GM18861 (cell line): ENCODE results near the gene ENPP1.

Experiments
- ATAC-seq: cut with Tn5 transposase; IDR thresholded peaks from one replicate; pipeline ENCODE4 v1.9.1; 2021; ENCODE audit not compliant: unreplicated experiment

ENPP1 gene

DNA sequence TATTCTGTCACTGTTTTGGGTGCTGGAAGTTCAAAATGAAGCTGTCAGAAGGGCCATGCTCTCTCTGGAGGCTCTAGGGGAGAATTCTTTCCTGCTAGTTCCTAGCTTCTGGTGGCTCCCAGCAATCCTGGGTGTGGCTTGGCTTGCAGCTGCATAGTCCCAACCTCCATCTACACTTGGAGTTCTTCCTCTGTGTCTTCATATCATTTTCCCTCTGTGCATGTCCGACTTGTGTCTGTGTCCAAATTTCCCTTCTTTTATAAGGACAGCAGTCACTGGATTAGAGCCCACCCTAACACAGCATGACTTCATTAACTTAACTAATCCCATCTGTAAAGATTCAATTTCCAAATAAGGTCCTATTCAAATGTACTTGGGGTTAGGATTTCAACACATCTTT lies 23.3 kb upstream of the ENPP1 start:
- no peak for ATAC-seq

DNA sequence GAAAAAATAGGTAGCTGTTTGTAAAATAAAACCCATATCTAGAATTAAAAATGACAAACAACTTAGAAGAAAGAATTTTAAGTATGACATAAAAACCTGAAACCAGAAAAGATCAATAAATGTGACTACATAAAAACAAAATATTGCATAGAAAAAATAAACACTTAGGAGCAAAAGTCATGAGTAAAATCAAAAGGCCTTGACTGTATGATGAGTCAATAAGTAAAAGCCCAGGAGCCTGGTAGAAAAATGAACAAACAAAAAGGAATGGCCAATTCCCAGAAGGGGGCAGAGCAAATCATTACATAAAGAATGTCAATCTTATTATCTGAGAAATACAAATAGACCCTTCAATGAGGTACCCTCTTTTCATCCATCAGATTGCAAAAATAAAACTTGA lies 20.7 kb upstream of the ENPP1 start:
- no peak for ATAC-seq

DNA sequence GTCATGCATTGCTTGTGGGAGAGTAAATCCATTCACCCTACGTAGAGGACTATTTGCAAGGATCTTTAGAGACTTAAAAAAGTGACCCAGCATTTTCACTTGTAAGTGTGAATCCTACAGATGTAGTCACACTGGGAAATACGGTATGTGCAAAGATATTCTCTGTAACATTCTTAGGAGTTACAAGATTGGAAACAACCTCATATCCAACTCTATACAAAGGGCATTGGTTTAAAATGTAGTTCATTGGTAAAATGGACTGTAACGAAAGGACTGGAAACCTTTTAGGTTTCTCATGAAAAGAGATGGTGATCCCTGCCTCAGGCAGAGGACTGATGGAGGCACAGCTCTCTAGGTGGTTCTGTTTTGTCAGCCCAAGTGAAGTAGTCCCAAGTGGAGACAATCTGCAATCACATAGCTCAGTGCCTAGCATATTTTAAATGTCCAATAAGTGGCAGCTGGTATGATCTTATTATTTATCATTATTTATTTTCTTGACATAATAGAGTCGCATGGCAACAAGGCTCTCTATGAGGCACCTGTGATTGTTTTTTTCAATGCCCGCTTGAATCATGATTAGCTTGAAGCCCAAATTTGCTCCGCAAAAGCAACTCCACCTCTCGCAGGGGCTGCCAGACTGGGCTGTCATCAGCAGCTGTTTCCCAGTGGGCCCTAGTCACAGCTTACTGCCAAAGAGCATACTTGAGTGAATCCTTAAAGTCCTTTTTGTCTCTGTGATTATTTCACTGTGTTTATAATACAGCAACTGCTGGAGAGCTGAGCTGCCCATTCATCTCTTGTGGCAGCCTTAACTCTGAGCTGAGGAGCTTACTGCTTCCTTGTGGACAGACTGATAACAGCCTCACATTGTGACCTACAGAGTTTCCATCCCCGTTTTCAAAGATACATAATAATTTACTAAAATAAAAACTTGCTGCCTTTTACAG lies 19.8 kb upstream of the ENPP1 start:
- no peak for ATAC-seq

DNA sequence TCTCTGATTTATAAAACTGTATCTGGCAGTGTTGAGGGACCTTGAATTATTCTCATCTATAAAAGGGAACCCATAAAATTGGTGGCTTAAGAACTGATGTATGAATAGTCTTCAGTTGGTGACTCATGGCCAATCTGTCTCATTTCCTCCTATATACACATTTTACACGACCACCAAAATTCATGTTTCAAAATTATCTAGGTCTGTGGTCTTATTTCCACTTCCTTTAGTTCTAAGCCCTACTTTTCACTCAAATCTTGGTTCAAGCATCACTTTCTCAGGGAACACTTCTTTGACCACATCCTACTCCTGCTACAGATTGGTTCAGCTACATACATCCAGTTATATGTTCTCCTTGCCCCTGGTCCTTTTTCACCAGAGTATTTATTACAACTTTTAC lies 18.6 kb upstream of the ENPP1 start:
- ATAC-seq: no peak

DNA sequence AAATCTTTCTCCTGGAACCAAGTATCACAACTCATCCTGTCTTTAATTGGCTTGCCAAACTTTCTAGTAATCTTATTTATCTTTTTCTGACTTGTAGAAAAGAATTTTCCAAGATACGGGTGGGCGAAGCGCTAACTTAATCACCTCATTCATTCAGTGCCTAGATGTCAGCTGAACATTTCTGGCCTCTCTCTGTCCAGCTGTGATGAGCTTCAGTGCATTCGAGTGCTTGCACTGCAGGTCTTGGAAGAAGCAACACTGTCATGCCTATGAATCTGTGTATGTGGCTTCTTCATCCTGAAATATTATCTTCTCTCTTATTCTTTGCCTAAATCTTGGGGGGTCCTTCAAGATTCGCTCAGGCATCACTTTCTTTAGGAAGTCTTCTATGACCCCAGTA lies 16.3 kb upstream of the ENPP1 start:
- ATAC-seq: no peak

DNA sequence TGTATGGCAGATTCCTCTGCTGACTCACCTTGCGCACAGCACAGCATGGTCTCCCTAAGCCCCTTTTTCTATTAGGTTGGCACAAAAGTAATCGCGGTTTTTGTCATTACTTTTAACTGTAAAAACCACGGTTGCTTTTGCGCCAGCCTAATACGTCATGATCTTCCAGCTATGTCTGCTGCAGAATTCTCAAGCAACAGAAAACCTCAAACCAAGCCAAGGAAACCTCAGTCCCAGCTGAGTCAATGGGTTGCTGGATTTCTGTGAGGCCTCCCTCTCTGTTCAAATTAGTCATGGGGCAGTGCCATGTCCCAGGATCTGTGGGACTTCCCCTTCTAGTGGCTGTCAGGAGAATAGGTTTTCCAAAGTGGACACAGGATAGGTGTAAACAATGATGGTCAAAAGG lies 15.7 kb upstream of the ENPP1 start:
- ATAC-seq: no peak

DNA sequence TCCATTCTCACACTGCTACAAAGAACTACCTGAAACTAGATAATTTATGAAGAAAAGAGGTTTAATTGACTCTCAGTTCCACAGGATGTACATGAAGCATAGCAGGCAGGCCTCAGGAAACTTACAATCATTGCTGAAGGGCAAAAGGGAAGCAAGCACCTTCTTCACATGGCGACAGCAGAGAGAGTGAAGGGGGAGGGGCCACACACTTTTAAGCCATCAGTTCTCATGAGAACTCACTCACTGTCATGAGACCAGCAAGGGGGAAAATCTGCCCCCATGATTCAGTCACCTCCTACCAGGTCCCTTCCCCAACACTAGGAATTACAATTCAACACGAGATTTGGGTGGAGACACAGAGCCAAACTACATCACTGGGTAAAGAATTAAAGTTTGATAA lies 12.5 kb upstream of the ENPP1 start:
- no peak for ATAC-seq

DNA sequence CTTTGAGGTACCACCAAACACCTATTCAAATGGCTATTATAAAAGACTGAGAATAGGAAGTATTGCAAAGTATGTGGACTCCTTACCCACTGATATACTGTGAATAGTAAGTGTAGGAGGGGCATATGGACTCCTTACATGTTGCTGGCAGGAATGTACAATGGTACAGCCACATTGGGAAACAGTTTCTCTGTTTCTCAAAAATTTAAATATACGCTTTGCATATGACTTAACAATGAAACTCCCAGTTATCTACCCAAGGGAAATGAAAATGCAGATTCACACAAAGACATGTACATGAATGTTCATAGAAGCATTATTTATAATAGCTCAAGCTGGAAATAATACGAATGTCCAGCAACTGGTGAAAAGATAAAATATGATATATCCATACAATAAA lies 5.5 kb upstream of the ENPP1 start:
- no peak for ATAC-seq

DNA sequence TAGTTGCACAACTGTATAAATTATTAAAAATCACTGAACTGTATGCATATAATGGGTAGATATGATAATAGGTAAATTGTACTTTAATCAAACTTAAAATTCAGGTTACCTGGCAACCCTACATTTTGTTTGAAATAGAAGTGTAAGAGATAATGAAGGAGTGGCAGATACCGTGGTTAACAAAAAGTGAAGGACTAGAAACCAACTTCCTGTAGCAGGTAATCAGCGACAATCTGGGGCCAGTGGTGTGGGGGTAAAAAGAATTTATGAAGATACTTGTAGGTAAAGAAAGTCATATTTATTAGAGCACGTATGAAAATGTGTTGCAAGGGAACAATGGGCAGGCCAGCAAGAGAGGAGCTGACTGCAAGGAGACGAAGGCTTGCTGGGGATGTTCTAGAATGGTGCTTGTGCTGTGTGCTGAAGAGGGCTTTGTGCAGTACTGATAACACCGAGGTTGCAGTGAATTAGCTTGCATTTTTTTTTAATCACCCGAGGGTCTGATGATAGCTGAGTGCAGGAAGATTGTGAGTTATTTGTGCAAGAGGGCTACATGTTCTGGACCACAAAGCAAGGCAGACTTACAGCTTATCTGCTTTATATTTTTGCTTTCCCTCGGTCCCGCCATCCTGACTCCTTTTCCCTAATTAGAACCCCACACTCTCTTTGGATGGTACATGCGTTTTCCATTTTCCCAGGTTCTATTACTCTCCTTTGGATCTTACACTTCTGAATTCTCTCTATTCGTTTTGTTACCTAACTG lies 4.6 kb upstream of the ENPP1 start:
- ATAC-seq: no peak

DNA sequence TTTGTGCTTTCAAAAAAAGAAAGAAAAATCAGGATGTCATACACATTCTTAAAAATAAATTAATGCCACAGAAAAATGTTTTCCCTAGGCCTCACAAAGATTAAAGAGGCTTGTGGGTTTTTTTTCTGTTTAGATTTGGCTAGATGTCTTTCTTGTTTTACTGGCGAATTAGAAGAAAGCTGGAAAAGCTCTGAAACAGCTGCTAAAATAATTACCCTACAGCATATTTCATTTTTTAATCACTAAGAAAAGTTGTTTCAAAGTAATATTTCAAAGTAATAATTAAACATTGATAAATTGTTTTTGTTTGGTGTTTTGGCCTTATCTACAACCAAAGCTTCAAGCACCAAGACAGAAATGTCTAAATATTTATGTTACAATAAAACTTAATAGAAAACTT lies 3.7 kb upstream of the ENPP1 start:
- ATAC-seq: no peak

DNA sequence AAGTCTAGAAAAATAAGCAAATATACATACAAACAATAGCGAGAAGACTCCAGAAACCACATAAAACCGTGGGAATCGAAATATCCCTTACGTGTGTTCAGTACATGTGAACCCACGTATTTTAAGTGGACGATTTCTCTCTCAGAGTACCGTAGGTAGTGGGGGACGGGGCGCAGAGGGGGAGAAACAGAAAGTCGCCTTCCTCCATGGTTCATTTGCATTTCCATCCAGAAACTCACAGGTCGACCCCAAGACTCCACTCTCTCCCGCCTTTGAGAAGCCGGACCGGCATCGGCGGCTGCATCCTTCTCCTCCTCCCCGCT lies 538 bp upstream of the ENPP1 start:
- no peak for ATAC-seq

DNA sequence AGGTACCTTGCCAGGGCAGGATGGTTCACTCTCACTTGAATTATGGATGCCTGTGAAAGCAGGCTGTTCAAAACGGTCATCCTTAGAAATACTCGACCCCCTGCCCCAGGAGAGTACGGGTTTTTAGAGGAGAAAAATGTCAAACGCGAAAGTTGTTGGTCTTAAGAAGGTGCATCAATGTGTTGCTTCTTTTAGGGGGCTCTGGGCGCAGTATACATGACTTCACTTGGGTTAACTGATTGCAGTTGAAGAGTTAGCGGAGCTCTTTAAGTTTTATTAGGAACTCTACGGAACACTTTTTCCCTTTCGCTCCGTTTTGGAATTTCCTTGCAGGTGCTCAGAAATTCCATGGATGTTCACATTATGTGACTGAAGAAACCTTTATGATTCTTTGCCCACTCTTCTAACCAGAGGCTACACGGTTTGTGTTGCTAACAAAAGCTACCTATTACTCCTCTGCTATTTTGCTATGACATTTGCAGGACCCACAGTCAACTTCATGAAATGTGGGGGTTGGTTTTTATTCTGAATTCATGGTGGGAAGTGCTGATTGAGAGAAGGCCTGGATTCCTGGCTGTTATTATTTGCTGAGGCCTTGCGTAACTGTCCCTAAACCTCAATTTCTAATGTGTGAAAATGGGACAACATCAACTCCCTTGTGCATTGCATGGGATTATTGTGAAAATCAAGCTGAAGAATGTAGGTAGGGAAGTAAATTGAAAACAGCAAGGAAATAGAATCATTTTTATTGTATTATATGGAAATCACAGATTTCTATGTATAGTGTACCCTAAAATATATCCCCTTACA lies 845 bp downstream of the ENPP1 start:
- no peak for ATAC-seq

DNA sequence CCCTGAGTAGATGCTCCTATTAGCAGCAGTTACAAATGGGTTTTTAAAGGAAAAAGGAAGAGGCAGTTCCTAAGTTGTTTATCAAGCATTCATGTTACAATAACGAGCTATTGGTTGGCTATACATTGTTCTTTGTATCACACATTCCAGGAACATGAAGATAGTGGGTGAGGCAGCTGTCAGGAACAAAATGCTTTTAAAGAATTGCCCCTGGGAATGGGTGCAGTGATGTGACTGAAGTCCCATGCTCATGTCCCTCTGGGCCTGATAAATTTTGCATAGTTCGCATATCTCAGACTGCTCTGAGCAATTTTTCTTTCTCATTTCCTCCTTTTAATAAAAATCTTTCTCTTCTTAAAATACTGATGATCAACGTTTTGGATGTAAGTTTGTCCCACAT lies 3.7 kb downstream of the ENPP1 start:
- ATAC-seq: no peak

DNA sequence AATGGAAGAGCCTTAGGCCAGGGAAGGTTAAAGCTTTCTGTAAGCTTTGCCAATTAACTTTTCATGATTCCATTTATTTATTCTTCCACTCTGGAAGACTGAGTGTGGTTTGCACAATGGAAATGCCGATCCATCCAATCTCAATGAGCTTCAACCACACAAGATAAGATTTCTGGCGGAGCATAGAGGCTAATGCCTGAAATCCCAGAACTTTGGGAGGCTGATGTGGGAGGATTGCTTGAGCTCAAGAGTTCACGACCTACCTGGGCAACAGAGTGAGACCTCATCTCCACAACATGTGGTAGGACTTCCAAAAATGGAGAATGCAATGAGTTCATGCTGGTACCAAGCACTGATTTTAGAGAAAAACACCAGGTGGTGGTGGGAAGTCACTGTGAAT lies 6.2 kb downstream of the ENPP1 start:
- no peak for ATAC-seq

DNA sequence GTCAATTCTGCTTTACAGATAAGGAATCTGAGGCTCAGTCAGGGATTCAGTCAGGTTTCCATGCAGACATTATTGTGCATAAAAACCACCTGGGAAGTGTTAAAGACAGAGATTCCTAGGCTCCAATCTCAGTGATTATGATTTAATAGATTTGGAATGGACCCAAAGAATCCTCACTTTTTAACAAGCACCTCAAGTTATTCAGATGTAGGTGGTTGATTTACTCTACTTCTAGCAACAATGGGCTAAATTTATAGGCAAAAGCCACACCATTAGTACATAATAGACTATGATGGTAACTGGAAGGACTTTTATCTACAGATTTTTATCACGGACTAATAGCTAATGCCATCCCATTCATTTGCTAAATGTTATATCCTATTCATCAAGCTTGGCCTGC lies 9.0 kb downstream of the ENPP1 start:
- ATAC-seq: no peak

DNA sequence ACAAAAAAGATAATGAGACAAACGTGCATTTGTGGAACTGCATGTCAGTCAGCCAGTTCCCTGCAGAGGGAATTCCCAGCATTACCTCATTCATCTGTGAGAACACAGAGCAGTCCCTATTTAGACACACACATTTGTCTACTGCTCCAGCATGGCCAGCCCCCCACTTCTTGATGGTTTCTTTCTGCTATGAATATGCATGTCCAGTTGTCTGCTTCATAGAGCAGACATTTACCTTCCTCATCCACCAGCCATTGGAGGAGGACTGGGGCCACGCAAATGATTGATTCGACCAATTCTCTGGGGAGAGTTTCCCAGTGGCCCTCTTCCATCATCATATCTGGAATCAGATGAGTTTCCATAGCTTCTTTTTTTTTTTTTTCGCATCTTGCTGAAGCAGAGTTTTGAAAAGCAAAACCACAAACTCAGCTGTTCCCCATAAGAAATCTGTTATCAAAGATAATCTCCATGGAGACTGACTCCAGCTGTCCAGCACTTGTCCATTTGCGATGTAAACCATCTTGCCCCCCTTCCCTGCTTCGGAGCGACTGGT lies 11.8 kb downstream of the ENPP1 start:
- no peak for ATAC-seq

DNA sequence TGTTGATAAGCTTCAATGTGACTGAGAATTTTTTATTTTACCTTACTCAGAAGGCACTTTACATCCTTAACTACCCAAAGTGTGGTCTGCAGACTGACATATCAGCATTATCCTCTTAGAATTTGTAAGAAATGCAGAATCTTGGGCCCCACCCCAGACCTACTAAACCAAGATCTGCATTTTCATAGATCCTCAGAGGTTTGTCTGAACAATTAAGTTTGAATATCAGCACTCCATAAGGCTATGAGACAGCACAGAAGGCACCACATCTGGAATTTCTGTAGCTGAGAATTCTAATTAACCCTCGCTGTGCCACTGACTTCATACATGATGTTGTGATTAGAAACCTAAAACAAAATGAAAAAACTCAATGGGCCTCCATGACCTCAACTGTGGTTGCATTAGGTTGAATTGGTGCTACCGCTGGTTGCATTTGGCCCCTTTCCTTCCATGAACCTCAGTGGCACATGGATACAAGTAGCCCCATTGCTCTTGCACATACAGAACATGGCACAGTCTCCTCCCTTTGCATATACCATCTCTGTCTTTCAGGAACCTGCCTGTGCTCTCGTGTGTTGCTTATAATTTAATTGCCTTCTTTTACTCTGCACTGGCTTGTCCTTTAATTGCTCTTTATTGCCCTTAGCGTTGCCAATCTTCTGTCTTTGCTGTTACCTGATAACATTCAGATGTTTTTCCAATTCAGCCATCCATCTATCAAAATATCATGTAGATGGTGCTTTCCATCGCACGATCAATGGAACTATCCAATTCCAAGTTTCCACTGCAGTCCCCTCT lies 13.4 kb downstream of the ENPP1 start:
- ATAC-seq: no peak

DNA sequence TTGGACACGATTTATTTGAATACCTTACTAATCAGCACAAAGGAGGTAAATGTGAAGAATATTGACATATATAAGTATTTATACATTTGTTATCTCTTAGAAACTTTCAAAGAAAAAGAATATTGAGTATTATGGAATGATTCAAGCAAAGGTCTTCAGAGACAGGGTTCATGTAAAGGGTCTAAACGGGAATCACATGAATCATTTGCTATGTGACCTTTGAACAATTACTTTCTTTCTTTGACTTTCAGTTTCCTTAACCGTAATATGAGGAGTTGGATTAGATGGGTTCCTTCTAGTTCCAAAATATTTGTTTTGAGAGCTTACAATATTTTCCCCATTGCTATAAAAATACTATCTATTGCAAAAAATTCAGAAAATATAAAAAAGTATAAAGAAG lies 14.3 kb downstream of the ENPP1 start:
- ATAC-seq: no peak

DNA sequence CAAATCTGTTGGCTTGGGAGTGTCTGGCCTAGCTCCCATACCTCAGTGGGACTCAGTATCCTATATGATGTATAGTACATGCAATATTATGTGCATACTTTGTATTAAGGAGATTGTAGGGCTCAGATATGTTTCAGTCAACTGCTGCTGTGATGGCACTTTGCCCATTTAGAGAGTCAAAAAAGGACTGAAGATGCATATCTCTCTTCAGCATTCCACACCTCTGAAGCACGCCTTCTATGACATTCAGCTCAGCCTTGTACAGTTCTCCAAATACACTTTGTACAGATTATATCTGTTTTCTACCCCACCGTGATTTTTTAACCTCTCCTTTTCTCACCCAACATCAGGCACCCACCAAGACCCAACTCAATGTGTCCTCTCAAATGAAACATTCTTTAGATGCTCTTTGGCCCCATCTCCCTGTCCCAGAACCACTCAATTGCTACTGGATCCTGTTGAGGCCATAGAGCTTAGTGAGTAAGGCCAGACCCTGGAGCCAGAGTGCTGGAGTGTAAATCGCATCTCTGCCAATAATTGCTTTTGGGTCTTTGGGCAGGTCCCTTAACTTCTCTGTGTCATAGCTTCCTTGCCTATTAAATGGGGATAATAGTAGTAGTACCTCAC lies 15.6 kb downstream of the ENPP1 start:
- no peak for ATAC-seq

DNA sequence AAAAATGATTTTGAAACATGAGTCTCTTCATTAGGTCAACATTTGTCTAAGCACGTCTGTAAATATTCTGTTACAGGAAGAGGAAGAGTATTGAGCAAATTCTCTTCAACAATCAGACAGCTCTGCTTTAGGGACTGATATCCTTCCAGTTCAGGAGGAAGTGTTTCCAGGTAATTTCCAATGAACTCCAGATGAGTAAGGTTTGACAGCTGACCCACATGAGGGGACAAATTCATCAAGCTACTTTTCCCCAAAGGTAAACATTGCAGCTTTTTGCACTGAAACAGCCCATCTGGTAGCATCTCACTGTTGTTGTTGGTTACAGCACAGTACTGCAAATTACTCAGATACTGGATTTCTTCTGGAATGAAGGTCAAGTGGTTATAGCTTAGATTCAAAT lies 18.1 kb downstream of the ENPP1 start:
- no peak for ATAC-seq
